H9 (cell line): ENCODE results near the gene TRIM61. TPM values are rescaled to one million over a fixed set of nuclear protein-coding genes. Genes with fewer than 3 reads are reported as not detected.

Experiments
- DNase-seq: peaks from one replicate; pipeline ENCODE4 v3.0.0-alpha.2; 2017
- H2AFZ ChIP-seq: one replicate; pipeline ENCODE4 v1.6.1; 2013; ENCODE audit warnings: mild to moderate bottlenecking, low read length, control low read depth, moderate library complexity
- H2AK5ac ChIP-seq: 2 replicates; pipeline ENCODE4 v1.6.1; 2013; ENCODE audit warnings: low read length, control low read depth, mixed read lengths; ENCODE audit not compliant: insufficient read length
- H2BK120ac ChIP-seq: one replicate; pipeline ENCODE4 v1.6.1; 2013; ENCODE audit warnings: low read depth, mild to moderate bottlenecking, low read length, control low read depth, inconsistent platforms; ENCODE audit not compliant: poor library complexity, severe bottlenecking
- H2BK12ac ChIP-seq: 2 replicates; pipeline ENCODE4 v1.6.1; 2013; ENCODE audit warnings: low read length, control low read depth, mixed read lengths, low read depth; ENCODE audit not compliant: insufficient read length
- H2BK15ac ChIP-seq: 2 replicates; pipeline ENCODE4 v1.6.1; 2013; ENCODE audit warnings: low read depth, low read length, control low read depth
- H2BK20ac ChIP-seq: one replicate; pipeline ENCODE4 v1.6.1; 2013; ENCODE audit warnings: low read depth, mild to moderate bottlenecking, low read length, control low read depth, inconsistent platforms; ENCODE audit not compliant: poor library complexity, severe bottlenecking
- H2BK5ac ChIP-seq: 2 replicates; pipeline ENCODE4 v1.6.1; 2013; ENCODE audit warnings: low read length, control low read depth, mixed read lengths; ENCODE audit not compliant: insufficient read length
- H3K14ac ChIP-seq: 2 replicates; pipeline ENCODE4 v1.6.1; 2013; ENCODE audit warnings: low read length, control low read depth; ENCODE audit not compliant: insufficient read depth
- H3K18ac ChIP-seq: 2 replicates; pipeline ENCODE4 v1.6.1; 2013; ENCODE audit warnings: low read depth, mild to moderate bottlenecking, mixed read lengths, low read length, control low read depth; ENCODE audit not compliant: insufficient read length
- H3K23ac ChIP-seq: 2 replicates; pipeline ENCODE4 v1.6.1; 2013; ENCODE audit warnings: low read length, control low read depth, mixed read lengths, low read depth; ENCODE audit not compliant: insufficient read length
- H3K23me2 ChIP-seq: 2 replicates; pipeline ENCODE4 v1.6.1; 2013; ENCODE audit warnings: low read depth, mild to moderate bottlenecking, mixed read lengths, low read length, control low read depth; ENCODE audit not compliant: insufficient read length, poor library complexity, severe bottlenecking
- H3K27ac ChIP-seq: 2 replicates; pipeline ENCODE4 v1.5.1; 2013; ENCODE audit warnings: low read length, control low read depth, mixed read lengths, low read depth; ENCODE audit not compliant: insufficient read length
- H3K27me3 ChIP-seq: 2 replicates; pipeline ENCODE4 v1.6.1; 2013; ENCODE audit warnings: low read length, control low read depth, inconsistent platforms; ENCODE audit not compliant: insufficient read depth
- H3K4ac ChIP-seq: 2 replicates; pipeline ENCODE4 v1.6.1; 2013; ENCODE audit warnings: low read depth, mild to moderate bottlenecking, control low read depth, inconsistent platforms, low read length, moderate library complexity
- H3K4me1 ChIP-seq: 2 replicates; pipeline ENCODE4 v1.6.1; 2013; ENCODE audit warnings: low read length, control low read depth, inconsistent platforms; ENCODE audit not compliant: insufficient read depth
- H3K4me2 ChIP-seq: 2 replicates; pipeline ENCODE4 v1.6.1; 2013; ENCODE audit warnings: low read length, control low read depth, mixed read lengths; ENCODE audit not compliant: insufficient read length, insufficient read depth
- H3K56ac ChIP-seq: 2 replicates; pipeline ENCODE4 v1.6.1; 2013; ENCODE audit warnings: low read depth, mild to moderate bottlenecking, mixed read lengths, low read length, control low read depth; ENCODE audit not compliant: insufficient read length
- H3K79me1 ChIP-seq: 2 replicates; pipeline ENCODE4 v1.6.1; 2013; ENCODE audit warnings: low read depth, mild to moderate bottlenecking, moderate library complexity, low read length, control low read depth, inconsistent platforms; ENCODE audit not compliant: insufficient read depth, poor library complexity, severe bottlenecking
- H3K79me2 ChIP-seq: 2 replicates; pipeline ENCODE4 v1.6.1; 2013; ENCODE audit warnings: low read length, control low read depth, inconsistent platforms; ENCODE audit not compliant: insufficient read depth
- H3K9ac ChIP-seq: 2 replicates; pipeline ENCODE4 v1.6.1; 2013; ENCODE audit warnings: low read length, control low read depth, mixed read lengths; ENCODE audit not compliant: insufficient read length; ENCODE audit errors: extremely low read depth
- H3K9me3 ChIP-seq: one replicate; pipeline ENCODE4 v1.6.1; 2013; ENCODE audit warnings: low read depth, low read length, inconsistent platforms; ENCODE audit not compliant: control insufficient read depth
- H3T11ph ChIP-seq: one replicate; pipeline ENCODE4 v1.6.1; 2013; ENCODE audit warnings: mild to moderate bottlenecking, low read length, control low read depth, inconsistent platforms
- H4K20me1 ChIP-seq: one replicate; pipeline ENCODE4 v1.6.1; 2013; ENCODE audit not compliant: control insufficient read depth, insufficient read length, insufficient read depth
- H4K5ac ChIP-seq: 2 replicates; pipeline ENCODE4 v1.6.1; 2013; ENCODE audit warnings: low read depth, mild to moderate bottlenecking, mixed read lengths, low read length, control low read depth; ENCODE audit not compliant: insufficient read length
- H4K8ac ChIP-seq: replicated peaks from 2 replicates; pipeline ENCODE4 v1.6.1; 2013; ENCODE audit warnings: low read length, control low read depth, mixed read lengths, low read depth; ENCODE audit not compliant: insufficient read length
- H4K91ac ChIP-seq: 2 replicates; pipeline ENCODE4 v1.6.1; 2013; ENCODE audit warnings: low read depth, mild to moderate bottlenecking, moderate library complexity, mixed read lengths, low read length, control low read depth; ENCODE audit not compliant: insufficient read length
- H3K27ac Mint-ChIP-seq, 3 experiments: 2 replicates in 2 of 3; 3 replicates in 1 of 3; pipeline ENCODE4 v1.8.0; 2020 to 2021; ENCODE audit warnings: mixed read lengths in 3 of 3, mild to moderate bottlenecking in 1 of 3, moderate library complexity in 1 of 3
- H3K27me3 Mint-ChIP-seq: 2 replicates; pipeline ENCODE4 v1.8.0; 2021; ENCODE audit warnings: low read depth, mild to moderate bottlenecking, moderate library complexity, mixed read lengths
- H3K36me3 Mint-ChIP-seq, 3 experiments: 2 replicates in 2 of 3; 3 replicates in 1 of 3; pipeline ENCODE4 v1.8.0; 2020 to 2021; ENCODE audit warnings: low read depth in 3 of 3, mixed read lengths in 3 of 3; ENCODE audit not compliant: insufficient read depth in 1 of 3
- H3K4me1 Mint-ChIP-seq, 2 experiments: 2 replicates each; pipeline ENCODE4 v1.8.0; 2020; ENCODE audit warnings: mixed read lengths in 2 of 2
- H3K4me3 Mint-ChIP-seq, 2 experiments: 2 replicates in 1 of 2; 3 replicates in 1 of 2; pipeline ENCODE4 v1.8.0; 2020 to 2021; ENCODE audit warnings: mild to moderate bottlenecking in 2 of 2, mixed read lengths in 2 of 2, moderate library complexity in 1 of 2
- H3K9me3 Mint-ChIP-seq, 2 experiments: 2 replicates in 1 of 2; 3 replicates in 1 of 2; pipeline ENCODE4 v1.8.0; 2020; ENCODE audit warnings: mild to moderate bottlenecking in 2 of 2, mixed read lengths in 2 of 2, moderate library complexity in 1 of 2
- WGBS: extraction: QIAGEN DNeasy Blood & Tissue Kit; methylation state at CpG from one replicate; pipeline ENCODE4 v1.1.7; 2013; ENCODE audit warnings: missing lambda C conversion rate, low lambda C conversion rate, mixed read lengths; ENCODE audit not compliant: insufficient read length; ENCODE audit errors: extremely low coverage; 5-methylcytosine and 5-hydroxymethylcytosine counted together
- total RNA-seq: library from RNA; stranded (reverse); gene quantifications from 2 replicates; pipeline ENCODE4 v1.2.1, GENCODE V29; 2021
- TF ChIP-seq, protein P1 (sequence below): fragments of 200-600 bp; sonication (generic); conservative IDR thresholded peaks from 3 replicates; pipeline ENCODE4 v1.8.0; 2021; ENCODE audit warnings: antibody characterized with exemption, mild to moderate bottlenecking

The TRIM61 gene
- total RNA-seq, 1 experiment from 2014 or later, result 0.52 TPM

DNA sequence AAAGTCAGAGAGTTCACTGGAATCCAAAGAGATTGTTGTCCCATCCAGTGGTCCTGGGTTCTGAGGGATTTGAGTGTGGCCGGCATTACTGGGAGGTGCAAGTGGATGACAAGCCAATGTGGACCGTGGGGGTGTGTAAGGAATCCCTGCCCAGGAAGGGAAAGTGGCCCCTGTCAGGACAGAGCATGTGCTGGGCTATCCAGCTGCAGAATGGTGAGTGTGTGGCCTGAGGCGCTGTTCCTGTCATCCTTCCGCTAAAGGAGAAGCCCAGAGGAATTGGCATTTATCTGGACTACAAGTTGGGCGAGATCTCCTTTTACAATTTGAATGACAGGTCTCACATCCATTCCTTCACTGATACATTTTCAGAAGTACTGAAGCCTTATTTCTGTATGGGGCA is 33.9 kb upstream of the TRIM61 start:
- no CpG with 5 or more reads among the region's 5 CpGs for WGBS

More for the DNA sequence above, 33.9 kb upstream of the TRIM61 start:
- Histone ChIP-seq H2BK20ac (no peak overlapping the region), H3K23ac (no peak overlapping the region), H3K27me3 (no peaks in the 10 kb centered on the region), H4K5ac (no peak overlapping the region), H3K23me2 (peaks cover 3% of the 10 kb centered on the region), H3K27ac (no peak overlapping the region), H3K4me2 (no peak overlapping the region), H3T11ph (no peak overlapping the region), H2AK5ac (no peak overlapping the region), H2AFZ (no peak overlapping the region), H4K20me1 (no peaks in the 10 kb centered on the region), H2BK15ac (no peak overlapping the region), H3K9me3 (no peaks in the 10 kb centered on the region), H4K91ac (no peak overlapping the region), H3K18ac (no peak overlapping the region), H3K79me2 (no peaks in the 10 kb centered on the region), H2BK12ac (no peak overlapping the region), H4K8ac (no peak overlapping the region), H3K4me1 (no peaks in the 10 kb centered on the region), H2BK5ac (no peak overlapping the region), H3K56ac (no peak overlapping the region), H2BK120ac (no peak overlapping the region), H3K79me1 (no peaks in the 10 kb centered on the region), H3K14ac (no peak overlapping the region), H3K9ac (no peak overlapping the region), H3K4ac (no peak overlapping the region)
- Mint-ChIP-seq H3K4me3 (no peak overlapping the region), H3K9me3 (no peaks in the 10 kb centered on the region), H3K27ac (0 out of 7 replicates have a peak overlapping the region, but pooled peaks of 1 of the 3 experiments have one; percentile 28), H3K4me1 (peaks cover 6 to 8% of the 10 kb centered on the region in 2 experiments), H3K36me3 (no peaks in the 10 kb centered on the region), H3K27me3 (peaks cover 4% of the 10 kb centered on the region; the same call in 1 of the 2 replicates)
- no peak for DNase-seq
- TF ChIP-seq, protein P1, sequence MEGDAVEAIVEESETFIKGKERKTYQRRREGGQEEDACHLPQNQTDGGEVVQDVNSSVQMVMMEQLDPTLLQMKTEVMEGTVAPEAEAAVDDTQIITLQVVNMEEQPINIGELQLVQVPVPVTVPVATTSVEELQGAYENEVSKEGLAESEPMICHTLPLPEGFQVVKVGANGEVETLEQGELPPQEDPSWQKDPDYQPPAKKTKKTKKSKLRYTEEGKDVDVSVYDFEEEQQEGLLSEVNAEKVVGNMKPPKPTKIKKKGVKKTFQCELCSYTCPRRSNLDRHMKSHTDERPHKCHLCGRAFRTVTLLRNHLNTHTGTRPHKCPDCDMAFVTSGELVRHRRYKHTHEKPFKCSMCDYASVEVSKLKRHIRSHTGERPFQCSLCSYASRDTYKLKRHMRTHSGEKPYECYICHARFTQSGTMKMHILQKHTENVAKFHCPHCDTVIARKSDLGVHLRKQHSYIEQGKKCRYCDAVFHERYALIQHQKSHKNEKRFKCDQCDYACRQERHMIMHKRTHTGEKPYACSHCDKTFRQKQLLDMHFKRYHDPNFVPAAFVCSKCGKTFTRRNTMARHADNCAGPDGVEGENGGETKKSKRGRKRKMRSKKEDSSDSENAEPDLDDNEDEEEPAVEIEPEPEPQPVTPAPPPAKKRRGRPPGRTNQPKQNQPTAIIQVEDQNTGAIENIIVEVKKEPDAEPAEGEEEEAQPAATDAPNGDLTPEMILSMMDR, result no peak
